GM21529 (cell line): ENCODE results near the gene PELO.
"Not testable (repeated sequence)": the region's sequence is repeated elsewhere in the genome, so short reads cannot be mapped to it uniquely, and the experiment has no call there.

Source experiments
- ATAC-seq: cut with Tn5 transposase; IDR thresholded peaks from one replicate; pipeline ENCODE4 v1.9.1; 2021; ENCODE audit not compliant: unreplicated experiment

Gene PELO, protein sequence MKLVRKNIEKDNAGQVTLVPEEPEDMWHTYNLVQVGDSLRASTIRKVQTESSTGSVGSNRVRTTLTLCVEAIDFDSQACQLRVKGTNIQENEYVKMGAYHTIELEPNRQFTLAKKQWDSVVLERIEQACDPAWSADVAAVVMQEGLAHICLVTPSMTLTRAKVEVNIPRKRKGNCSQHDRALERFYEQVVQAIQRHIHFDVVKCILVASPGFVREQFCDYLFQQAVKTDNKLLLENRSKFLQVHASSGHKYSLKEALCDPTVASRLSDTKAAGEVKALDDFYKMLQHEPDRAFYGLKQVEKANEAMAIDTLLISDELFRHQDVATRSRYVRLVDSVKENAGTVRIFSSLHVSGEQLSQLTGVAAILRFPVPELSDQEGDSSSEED

DNA sequence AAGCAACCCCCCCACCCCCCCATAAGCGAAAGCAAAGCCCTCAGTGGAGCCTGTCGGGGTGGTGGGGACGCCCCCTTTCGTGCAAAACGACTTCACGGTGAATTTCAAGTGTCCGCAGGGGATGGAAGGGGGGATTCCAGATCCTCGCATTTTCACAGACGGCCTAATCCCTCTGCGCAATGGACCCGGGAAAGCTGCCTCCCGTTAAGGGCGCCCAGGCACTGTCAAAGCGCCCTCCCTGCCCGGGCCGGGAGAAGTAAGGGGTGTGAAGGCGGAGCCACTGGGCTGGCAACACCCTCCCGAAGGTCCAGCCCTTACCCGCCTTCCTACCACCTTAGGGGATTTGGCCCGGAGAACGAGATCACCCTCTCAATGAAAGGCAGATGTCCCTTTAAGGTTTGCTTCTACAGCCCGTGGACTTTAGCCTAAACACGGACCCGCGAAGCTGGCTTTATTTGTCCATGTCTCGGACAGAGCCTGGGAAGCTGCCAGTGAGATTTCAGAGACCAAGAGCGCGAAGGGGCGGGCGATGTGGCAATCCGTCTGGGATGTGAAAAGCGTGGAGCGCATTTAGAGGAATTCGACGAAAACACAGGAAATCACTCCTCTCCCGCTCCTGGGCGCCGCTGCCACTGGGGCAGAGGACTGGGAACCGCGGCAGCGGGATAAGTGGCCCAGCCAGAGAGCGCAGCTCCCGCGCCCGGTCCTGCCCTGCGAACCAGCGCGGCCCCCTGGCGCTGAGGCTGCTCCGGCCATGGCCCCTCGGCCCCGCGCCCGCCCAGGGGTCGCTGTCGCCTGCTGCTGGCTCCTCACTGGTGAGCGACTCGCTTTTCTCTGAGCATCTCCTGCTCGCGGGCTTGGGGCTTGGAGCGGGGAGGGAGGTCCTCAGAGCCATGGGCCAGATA, at the start of gene PELO, which contains the start of gene ITGA1:
TSS of gene PELO (plus strand) at position 317 of the 905 bp plus-strand sequence. CDS start 12,479 bp downstream, outside the sequence.
TSS of gene ITGA1 (plus strand) at position 317 of the 905 bp plus-strand sequence. CDS start at position 755, 438 bp downstream.
- ATAC-seq: peak; percentile 73

DNA sequence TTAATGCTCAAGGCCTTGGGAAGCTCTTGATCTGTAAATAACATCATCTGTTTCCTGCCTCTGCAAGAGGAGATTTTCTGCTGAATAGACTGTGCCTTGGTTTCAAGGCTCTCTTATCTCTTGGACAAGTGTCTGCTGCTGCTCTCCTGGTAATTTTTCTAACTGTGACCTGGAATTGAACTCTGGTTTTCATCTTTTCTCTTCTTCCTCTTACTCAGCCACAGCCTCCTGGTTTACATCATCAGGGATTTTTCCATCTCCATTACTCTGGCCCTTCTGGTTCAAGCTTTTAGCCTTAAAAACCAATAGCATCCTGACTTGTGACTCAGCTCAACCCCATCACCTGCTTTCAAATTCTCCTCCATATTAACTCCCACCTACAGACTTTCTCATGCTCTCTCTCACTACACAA, 49.6 kb upstream of the PELO start:
- ATAC-seq: peak; percentile 65

DNA sequence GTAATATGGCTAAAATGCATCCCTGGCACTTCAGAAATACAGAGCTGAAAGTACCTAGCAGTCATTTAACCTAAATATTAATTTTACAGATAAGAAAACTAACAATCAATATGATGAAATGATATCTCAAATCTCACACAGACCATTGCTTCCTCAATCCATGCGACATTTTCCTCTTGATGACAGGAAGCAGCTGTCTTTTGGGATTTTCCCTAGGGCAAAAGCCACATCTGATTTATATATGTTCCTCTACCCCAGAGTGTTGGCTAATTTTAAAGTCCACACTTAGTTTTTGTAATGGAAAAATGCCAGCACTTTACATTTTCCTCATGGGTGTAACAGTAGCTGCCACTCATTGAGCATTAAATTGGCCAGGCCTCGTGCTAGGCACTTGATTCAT, 47.7 kb upstream of the PELO start:
- no peak for ATAC-seq

DNA sequence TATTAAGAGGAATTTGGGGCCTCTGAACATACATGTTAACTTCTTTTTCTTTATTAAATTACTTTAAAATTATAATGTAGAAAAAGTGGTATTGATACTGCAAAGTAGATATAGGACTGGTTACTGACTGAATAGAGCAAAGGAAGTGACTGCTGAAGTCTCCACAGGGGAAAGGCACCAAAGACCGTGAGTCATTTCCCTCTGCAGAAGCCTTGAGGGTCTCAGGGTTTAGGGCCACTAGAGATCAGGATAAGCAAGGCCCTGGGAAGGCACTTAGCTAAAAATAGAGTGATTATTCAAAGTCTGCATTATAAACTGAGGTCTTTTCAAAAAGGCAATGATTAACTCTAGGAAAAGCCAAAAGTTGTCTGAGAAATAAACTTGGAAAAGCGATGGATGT, 44.7 kb upstream of the PELO start:
- ATAC-seq: no peak

DNA sequence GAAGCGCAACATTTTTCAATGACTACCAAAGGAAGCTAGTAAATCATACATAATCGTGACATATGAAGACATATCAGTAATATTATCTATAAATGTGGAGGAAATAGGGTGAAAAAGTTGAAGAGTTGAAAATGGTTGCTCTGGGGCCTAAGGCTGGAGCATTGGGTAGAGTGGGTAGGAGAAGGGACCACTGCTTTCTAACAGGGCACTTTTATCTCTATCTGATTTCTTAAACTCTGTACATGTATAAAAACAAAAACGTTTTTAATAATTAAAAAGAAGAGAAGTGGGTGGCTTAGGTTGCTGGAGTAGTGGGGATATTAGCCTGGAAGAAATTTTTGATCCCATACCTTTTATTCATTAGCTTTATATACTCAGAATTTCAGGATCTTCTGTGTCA, 44.2 kb upstream of the PELO start:
- ATAC-seq: no peak

DNA sequence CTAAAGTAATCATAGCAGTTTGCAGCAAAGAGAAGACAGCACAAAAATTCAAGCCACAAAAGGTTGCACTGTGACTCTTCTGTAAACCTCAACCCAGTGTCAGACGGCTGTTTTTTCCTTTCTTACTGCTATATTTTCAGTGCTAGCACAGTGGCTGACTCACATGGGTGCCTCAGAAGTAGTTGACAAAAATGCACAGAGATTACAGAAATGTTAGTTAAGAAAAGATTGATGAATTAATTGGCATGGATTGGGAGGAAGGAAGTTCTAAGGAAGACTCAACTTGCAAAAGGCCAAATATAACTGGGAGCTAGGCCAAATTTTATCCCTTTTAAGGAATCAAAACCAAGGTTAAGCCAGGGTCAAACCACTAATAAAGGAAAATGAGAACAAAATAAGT, 43.7 kb upstream of the PELO start:
- peak; percentile 78 for ATAC-seq

DNA sequence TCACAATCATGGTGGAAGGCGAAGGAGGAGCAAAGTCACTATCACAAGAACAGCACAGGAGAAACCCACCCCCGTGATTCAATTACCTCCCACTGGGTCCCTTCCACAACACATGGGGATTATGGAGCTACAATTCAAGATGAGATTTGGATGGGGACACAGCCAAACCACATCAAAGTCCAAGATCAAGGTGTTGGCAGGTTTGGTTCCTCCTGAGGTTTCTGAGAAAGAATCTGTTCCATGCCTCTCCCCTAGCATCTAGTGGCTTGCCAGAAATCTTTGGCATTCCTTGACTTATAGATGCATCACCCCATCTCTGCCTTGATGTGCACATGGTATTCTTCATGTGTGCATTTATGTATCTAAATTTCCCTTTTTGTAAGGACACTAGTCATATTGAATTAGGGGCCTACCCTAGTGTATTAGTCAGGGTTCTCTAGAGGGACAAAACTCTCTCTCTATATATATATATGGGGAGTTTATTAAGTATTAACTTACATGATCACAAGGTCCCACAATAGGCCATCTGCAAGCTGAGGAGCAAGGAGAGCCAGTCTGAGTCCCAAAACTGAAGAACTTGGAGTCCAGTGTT, 42.8 kb upstream of the PELO start:
- not testable (repeated sequence) for ATAC-seq

DNA sequence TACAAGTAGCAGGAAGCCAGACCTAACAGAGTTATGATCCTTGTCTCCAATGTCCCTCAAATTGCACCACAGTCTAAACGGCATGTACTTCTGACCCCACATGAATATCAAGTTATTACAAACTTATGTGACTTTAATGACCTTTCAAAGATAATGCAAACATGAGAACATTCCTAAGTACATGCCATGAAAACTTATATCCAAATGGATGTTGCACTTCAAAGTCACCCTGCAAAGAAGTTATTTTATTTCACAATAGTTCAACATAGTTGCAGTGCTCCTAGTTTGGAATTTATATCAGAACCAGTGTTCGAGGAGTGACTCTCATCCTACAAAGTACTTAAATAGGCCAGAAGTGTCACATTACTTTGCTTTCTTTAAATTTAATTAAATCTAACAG, 41.2 kb upstream of the PELO start:
- ATAC-seq: no peak

DNA sequence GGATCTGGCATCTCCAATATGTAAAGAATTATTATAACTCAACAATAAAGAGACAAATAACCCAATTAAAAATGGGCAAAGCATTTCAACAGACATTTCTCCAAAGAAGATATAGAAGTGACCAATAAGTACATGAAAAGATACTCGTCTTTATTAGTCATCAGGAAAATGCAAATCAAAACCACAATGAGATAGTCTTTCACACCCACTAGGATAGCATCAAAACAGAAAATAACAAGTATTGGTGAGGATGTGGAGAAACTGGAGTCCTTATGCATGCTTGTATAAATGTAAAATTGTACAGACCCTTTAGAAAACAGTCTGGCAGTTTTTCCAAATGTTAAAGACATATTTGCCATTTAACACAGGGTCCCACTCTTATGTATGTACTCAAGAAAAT, 39.1 kb upstream of the PELO start:
- ATAC-seq: no peak

DNA sequence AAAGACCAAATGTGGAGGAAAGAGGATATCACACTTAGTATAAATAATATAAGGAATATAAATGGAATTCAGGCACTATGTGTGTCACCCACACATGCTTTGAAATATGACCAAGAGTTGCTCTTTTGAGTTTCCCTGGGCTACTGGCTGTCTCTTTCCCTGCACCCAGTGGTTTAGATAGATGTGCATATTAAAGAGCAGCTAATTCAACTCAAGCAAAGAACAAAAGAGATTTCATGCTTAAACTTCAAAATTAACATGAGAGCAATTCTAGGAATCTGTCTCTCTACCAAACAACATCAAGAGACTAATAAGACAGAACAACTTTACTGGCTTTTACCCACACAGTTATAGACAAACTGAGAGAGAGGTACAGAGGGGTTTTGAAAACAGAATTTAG, 38.0 kb upstream of the PELO start:
- no peak for ATAC-seq

DNA sequence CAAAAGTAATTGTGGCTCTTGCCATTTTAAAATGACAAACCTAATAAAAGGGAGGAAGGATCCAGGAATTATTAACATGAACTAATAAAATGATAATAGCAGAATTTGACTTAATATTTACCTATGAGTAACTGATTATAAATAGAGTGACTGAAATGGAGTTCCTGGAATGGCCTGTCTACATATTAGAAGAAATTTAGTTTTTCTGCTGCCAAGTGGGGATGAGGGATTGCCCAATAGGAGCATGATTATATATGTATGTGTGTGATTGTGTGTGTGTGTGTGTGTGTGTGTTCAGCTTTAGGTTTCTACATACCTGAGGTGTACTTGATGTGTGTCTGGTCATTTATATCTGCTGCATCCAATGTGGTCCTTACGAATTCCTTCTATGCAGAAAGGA, 36.6 kb upstream of the PELO start:
- no peak for ATAC-seq

DNA sequence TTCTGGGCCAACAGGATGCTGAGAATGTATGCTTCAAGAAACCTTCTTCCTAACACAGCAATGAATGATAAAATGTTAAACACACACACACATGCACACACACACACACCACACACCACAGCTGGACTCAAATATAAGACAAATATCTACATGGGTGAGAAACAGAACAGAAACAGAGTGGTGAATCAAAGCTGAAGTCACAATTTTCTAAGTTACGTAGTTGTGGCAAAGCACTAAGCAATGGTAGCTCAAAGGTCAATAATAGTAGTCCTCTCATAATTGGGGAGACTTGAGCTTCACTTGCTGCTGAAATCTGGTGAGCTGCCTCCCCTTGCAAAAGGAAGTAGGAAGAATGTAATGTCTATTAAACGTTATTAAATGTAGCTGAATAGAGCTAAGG, 33.7 kb upstream of the PELO start:
- no peak for ATAC-seq

DNA sequence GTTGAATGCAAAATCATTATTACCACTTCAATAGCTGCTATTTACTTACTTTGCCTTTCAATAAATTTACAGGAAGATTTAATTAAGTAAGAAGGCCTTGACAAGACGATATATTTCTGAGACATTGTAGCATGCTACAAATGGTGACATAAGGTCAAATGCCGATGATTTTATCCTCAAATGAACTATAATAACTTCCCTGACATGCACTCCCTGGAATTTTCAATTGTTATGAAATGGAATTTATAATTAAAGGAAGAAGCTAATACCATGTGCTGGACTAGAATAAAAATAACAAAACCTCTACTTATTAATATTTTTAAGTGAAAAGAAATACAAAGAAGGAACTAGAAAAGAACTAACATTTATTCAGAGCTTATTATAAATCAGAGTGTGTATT, 30.2 kb upstream of the PELO start:
- ATAC-seq: no peak

DNA sequence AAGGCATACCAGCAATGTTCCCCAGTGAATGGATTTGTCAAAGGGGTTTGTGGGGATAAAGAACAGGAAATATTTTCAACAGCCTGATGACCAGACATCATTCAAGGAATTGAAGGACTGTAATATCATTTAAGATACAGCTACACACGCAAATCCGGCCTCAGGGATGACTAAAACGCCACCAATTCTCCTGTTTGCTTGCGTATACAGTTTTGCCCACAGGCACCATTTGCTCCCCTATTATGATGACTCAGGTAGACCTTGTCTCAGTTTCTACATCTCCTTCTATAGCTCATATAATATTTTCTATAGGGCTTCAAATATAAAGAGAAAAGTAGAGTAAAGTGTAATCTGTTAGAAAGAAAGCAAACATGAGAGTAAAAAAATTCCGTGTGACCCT, 29.7 kb upstream of the PELO start:
- no peak for ATAC-seq

DNA sequence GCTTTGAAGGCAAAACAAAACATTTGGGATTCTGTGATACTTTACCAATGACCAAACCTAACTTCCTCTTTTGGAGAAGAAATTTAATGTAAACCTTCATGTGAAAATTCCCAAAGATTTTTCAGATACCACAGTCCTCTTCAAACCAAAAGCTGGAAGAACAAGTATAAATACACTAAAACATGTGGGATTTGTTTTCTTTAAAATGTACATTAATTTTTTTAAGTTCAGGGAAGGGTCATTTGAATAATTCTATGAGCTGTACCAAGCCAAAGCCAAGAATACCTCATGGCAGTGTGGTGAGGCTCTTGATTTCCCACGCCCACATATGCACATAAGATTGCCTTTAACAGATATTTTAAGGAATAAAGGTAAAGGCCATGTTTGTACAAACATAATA, 28.4 kb upstream of the PELO start:
- no peak for ATAC-seq

DNA sequence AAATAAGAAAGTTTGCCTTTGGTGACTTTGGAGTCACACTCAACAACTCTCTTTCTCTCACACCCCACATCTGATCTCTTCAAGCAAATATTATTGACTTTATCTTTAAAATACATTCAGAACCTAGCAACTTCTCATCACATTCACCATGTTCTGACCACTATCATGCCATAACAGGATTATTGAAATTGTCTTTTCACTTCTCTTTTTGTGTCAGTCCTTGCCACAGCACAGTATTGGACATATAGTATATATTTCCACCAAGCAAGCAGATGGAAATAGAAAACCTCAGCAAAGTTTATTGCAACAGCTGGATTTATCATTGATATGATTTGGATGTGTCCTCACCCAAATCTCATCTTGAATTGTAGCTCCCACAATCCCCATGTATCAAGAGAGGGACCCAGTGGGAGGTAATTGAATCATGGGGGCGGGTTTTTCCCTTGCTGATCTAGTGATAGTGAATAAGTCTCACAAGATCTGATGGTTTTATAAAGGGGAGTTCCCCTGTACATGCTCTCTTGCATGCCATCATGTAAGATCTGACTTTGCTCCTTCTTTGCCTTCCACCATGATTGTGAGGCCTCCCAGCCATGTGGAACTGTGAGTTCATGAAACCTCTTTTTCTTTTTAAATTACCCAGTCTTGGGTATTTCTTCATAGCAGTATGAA, 26.9 kb upstream of the PELO start:
- no peak for ATAC-seq

DNA sequence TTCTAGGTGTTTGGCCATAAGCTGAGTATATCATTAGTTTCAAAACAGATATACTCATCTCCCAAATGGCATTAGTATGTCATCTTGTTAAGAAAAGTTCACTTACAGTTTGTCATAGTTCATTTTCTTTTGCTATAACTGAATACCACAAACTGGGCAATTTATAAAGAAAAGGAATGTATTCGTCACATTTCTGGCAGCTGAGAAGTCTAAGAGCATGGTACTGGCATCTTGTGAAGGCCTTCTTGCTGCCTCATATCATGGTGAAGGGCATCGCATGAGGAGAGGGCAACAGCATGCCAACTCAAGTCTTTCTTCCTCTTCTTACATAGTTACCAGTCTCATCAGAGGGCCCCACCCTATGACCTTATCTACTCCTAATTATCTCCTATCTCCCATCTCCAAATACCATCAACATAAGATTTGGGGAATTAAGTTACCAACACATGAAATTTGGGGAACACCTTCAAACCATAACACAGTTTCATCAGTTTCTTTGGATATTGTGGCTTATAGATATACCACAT, 20.4 kb upstream of the PELO start:
- no peak for ATAC-seq

DNA sequence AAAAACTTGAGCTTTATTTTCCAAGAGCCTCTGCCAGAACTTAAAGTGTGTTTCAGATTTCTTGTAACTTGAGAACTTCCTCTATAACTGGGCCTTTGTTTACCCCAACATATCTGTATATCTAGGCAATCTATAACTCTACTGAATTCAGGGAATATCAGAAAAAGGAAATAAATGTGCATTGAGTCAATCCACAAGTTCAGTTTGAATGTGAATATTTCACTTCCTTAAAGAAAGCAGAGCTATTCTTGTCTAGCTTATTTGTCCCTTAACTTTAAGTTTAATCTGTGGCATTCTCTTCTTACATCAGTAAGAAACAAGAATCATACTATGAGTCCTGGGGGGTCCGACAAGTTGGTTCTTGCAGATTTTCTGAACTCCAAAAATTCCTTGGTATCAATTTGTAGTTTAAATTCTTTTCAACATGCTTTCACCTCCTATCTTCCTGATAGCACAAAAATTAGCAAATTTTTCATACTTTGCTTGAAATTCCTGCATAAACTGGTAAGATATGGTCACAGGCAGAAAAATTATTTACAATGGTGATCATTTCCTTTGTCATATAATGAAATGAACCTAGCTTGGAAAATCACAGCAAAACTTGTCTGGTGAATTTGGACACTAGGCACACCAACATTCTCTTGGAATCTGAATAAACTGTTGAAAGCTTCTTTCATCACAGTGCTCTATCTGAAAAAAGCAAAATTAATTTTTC, 19.8 kb upstream of the PELO start:
- peak; percentile 48 for ATAC-seq

DNA sequence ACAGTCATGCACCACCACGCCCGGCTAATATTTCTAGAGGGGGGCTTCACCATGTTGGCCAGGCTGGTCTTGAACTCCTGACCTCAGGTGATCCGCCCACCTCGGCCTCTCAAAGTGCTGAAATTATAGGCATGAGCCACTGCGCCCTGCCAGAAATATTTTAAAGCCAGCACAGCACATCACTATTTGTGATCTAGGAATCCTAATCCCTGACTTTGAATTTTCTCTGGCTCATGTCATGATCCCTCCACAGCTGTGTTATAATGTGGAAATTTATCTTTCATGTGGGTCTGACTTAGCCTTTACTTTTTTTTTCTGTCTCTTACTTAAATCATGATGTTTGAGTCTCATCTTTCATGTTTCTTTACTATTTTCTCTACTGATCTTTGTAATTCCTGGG, 18.7 kb upstream of the PELO start:
- no peak for ATAC-seq

DNA sequence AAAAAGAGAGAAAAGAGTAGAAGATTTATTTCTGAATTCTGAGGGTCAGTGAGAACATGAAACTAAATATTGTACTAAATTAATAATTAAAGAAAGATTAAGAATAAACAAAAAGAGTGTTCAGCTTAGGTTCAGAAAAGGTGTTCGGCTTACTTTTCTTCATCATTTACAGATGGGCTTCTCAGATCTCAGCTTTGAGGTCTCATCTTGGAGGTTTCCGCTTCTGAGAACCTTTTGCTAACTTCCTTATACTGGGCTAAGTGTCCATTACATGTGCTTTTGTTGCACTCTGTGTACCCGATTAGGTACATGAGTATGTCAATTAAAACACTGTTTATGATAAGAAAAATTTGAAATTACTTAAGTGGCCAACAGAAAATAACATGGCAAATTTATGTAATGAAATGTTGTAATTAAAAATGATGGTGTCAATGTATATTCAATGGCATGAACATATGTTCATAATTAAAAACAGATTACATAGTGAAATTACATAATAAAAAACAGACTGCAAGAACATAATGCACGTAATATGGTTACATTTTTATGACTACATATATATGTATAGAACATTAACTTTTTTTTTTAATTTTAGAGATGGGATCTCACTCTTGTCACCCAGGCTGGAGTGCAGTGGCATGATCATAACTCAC, 17.3 kb upstream of the PELO start:
- no peak for ATAC-seq
